Lower lobe of right lung (tissue), 2 donors: Measurements from ENCODE around the gene ZNF593OS. TPM values are rescaled to one million over a fixed set of nuclear protein-coding genes. Genes with fewer than 3 reads are reported as not detected.
A peak's percentile ranks its signal among the peaks of the same experiment; 100 is the strongest.

Source experiments
- ATAC-seq, 2 donors: fragments of 200-7000 bp; cut with Tn5 transposase; one replicate each; pipeline ENCODE4 v1.9.1; 2020 to 2022; ENCODE audit warnings: mild to moderate bottlenecking in 2 of 2, moderate library complexity in 2 of 2
- DNase-seq: peaks from one replicate; pipeline ENCODE4 v3.0.0-alpha.2; 2020
- H3K27ac ChIP-seq: fragments of 200-600 bp; one replicate; pipeline ENCODE4 v1.8.0; 2022
- H3K27me3 ChIP-seq: fragments of 200-600 bp; one replicate; pipeline ENCODE4 v1.8.0; 2022; ENCODE audit warnings: low read depth
- H3K36me3 ChIP-seq: fragments of 200-600 bp; one replicate; pipeline ENCODE4 v1.8.0; 2022; ENCODE audit warnings: mild to moderate bottlenecking
- H3K4me1 ChIP-seq: fragments of 200-600 bp; one replicate; pipeline ENCODE4 v1.8.0; 2022
- H3K4me3 ChIP-seq: fragments of 200-600 bp; one replicate; pipeline ENCODE4 v1.8.0; 2022; ENCODE audit warnings: mild to moderate bottlenecking
- H3K9me3 ChIP-seq: fragments of 200-600 bp; one replicate; pipeline ENCODE4 v1.8.0; 2022
- CTCF ChIP-seq: fragments of 200-600 bp; IDR thresholded peaks from one replicate; pipeline ENCODE4 v1.8.0; 2022; ENCODE audit warnings: antibody characterized with exemption, mild to moderate bottlenecking
- intact Hi-C: fragments of 100-400 bp; cut with DNase I; formaldehyde crosslinking; loops from one replicate; pipeline ENCODE4 v1.11.0; 2022
- total RNA-seq: library from RNA; stranded (reverse); fragmentation: NEBNext Ultra II Directional; extraction: Animal tissue kit (Norgen Biotek cat#: 25700); gene quantifications from one replicate; pipeline ENCODE4 v1.2.1, GENCODE V29; 2021
- donor health status: DM: no; HTN: yes; CAD: no; lungs with severe emphysema.

The ZNF593OS gene
- total RNA-seq, 1 donor from 2014 or later, result not detected

DNA sequence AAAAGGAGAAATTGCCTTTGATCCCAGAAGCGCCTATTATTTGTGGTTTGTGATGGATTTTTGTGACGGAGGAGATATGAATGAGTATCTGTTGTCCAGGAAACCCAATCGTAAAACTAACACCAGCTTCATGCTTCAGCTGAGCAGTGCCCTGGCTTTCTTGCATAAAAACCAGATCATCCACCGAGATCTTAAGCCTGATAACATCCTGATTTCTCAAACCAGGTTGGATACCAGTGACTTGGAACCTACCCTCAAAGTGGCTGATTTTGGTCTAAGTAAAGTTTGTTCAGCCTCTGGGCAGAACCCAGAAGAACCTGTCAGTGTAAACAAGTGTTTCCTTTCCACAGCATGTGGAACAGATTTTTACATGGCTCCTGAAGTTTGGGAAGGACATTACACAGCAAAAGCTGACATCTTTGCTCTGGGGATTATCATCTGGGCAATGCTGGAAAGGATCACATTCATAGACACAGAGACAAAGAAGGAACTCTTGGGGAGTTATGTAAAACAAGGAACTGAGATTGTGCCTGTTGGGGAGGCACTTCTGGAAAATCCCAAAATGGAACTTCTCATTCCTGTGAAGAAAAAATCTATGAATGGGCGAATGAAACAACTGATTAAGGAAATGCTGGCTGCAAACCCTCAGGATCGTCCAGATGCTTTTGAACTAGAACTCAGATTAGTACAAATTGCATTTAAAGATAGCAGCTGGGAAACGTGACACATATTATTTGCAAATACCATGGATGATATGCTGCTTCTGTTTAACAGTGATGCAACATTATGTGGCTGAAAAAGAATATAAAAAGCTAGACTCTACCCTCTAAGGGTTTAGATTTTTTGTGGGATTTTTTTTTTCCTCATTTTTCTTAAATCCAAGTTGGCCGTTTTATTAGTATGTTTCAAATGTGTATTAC is 49.5 kb downstream of the ZNF593OS start:
- intact Hi-C loops, result no loop called here
- DNase-seq, result no peak
- ATAC-seq, result peak in 1 of 2 donors; percentile 31
- no peaks in the 10 kb centered on the region for H3K9me3 ChIP-seq
- no peak for TF ChIP-seq CTCF
- H3K4me1 ChIP-seq, result peaks cover 58% of the 10 kb centered on the region
- H3K27me3 ChIP-seq, result no peaks in the 10 kb centered on the region
- peaks cover 28% of the 10 kb centered on the region for H3K36me3 ChIP-seq
- no peak overlapping the region for H3K4me3 ChIP-seq
- H3K27ac ChIP-seq, result peak overlapping the region; percentile 8

- H3K4me3 ChIP-seq, result no peak overlapping the region
- peaks cover 47% of the 10 kb centered on the region for H3K4me1 ChIP-seq
- intact Hi-C loops, result no loop called here
- no peaks in the 10 kb centered on the region for H3K9me3 ChIP-seq
- TF ChIP-seq CTCF, result no peak
- H3K36me3 ChIP-seq, result peaks cover 48% of the 10 kb centered on the region
- no peak overlapping the region for H3K27ac ChIP-seq
- DNase-seq, result no peak
- no peaks in the 10 kb centered on the region for H3K27me3 ChIP-seq
- ATAC-seq, result no peak
Measured at GRCh38 chr1:26119892-26120608, 51.6 kb downstream of the ZNF593OS start.

Other genes starting within 250 kb of the ZNF593OS start
- gene PAFAH2, start 173.8 kb downstream of the ZNF593OS start, total RNA-seq, result 19.4 TPM
- gene EXTL1, start 150.1 kb downstream of the ZNF593OS start, total RNA-seq, result 0.24 TPM
- not detected for gene SLC30A2, start 125.7 kb downstream of the ZNF593OS start, total RNA-seq
- 0.53 TPM for gene TRIM63, start 104.2 kb downstream of the ZNF593OS start, total RNA-seq
- 11.8 TPM for gene PDIK1L, start 60.0 kb downstream of the ZNF593OS start, total RNA-seq
- 3.8 TPM for gene FAM110D, start 12.8 kb downstream of the ZNF593OS start, total RNA-seq
- gene C1orf232, start 2.9 kb downstream of the ZNF593OS start, total RNA-seq, result not detected
- gene ZNF593, start 1.9 kb downstream of the ZNF593OS start, total RNA-seq, result 18.0 TPM
- gene CNKSR1, start 5.7 kb upstream of the ZNF593OS start, total RNA-seq, result 25.0 TPM
- not detected for gene CATSPER4, start 18.8 kb upstream of the ZNF593OS start, total RNA-seq
- gene CEP85, start 62.4 kb upstream of the ZNF593OS start, total RNA-seq, result 10.2 TPM
- gene SH3BGRL3, start 108.3 kb upstream of the ZNF593OS start, total RNA-seq, result 204 TPM
- 65.1 TPM for gene UBXN11, start 134.8 kb upstream of the ZNF593OS start, total RNA-seq
- gene CD52, start 146.1 kb upstream of the ZNF593OS start, total RNA-seq, result 541 TPM
- 2.1 TPM for gene CRYBG2, start 182.3 kb upstream of the ZNF593OS start, total RNA-seq
- gene ZNF683, start 200.9 kb upstream of the ZNF593OS start, total RNA-seq, result 1.2 TPM
- gene LIN28A, start 239.0 kb upstream of the ZNF593OS start, total RNA-seq, result not detected